HepG2 (cell line): ENCODE results near the gene ZNF491. TPM values are rescaled to one million over a fixed set of nuclear protein-coding genes. Genes with fewer than 3 reads are reported as not detected.

Source experiments
- ATAC-seq: fragments of 200-7000 bp; cut with Tn5 transposase; 3 replicates; pipeline ENCODE4 v1.9.1; 2020; ENCODE audit warnings: mild to moderate bottlenecking, moderate library complexity
- Bru-seq: library from RNA; stranded (reverse); fragments of 400-500 nt; gene quantifications from one replicate; lab custom pipeline; 2021; lab: Mats Ljungman, UMichigan
- BruChase-seq, 2 experiments: library from RNA; stranded (reverse); fragments of 400-500 nt; gene quantifications; one replicate each; lab custom pipeline; 2021; lab: Mats Ljungman, UMichigan
- BruUV-seq: library from RNA; stranded (reverse); fragments of 400-500 nt; replicated peaks from 2 replicates; lab custom pipeline; 2021; lab: Mats Ljungman, UMichigan
- CTCF ChIA-PET: fragments of 300-600 bp; formaldehyde crosslinking; extraction: SDS; loops from one replicate; lab custom pipeline; 2021; ENCODE audit warnings: low total read pairs, inconsistent platforms, low intra/inter-chr PET ratio; lab: Yijun Ruan, JAX
- POLR2A ChIA-PET: fragments of 350-600 bp; sonication (Branson Sonifier 250); formaldehyde crosslinking; loops from one replicate; lab custom pipeline; 2020; ENCODE audit warnings: antibody characterized with exemption, inconsistent platforms; lab: Yijun Ruan, JAX
- DNase-seq: peaks from one replicate; pipeline ENCODE4 v3.0.0-alpha.2; 2015; ENCODE audit warnings: low spot score
- FAIRE-seq: peaks from 3 replicates; lab custom pipeline; 2011; peaks lifted over from hg19 to GRCh38; lab: Jason Lieb, UNC
- H2AFZ ChIP-seq: one replicate; pipeline ENCODE4 v1.6.1; 2011; ENCODE audit warnings: low read length, inconsistent platforms
- H3K27ac ChIP-seq: fragments of 300-600 bp; 3 replicates; pipeline ENCODE4 v1.8.0; 2011; ENCODE audit warnings: mixed run types, mild to moderate bottlenecking, mixed read lengths, low read length, inconsistent platforms; ENCODE audit not compliant: insufficient read depth; ENCODE audit errors: extremely low read length
- H3K27me3 ChIP-seq, 2 experiments: fragments of 200-600 bp in 1 of 2; 2 replicates in 1 of 2; 3 replicates in 1 of 2; pipeline versions ENCODE4 v1.6.0 to v1.8.0; 2011; ENCODE audit warnings: low read length in 2 of 2, mild to moderate bottlenecking in 2 of 2, moderate library complexity in 2 of 2, inconsistent platforms in 1 of 2; ENCODE audit not compliant: insufficient read depth in 2 of 2, control insufficient read depth in 1 of 2
- H3K36me3 ChIP-seq, 2 experiments: fragments of 200-600 bp in 1 of 2; replicated peaks in 1 of 2; 2 replicates in 1 of 2; 3 replicates in 1 of 2; pipeline versions ENCODE4 v1.5.1 to v1.8.0; 2011; ENCODE audit warnings: low read length in 2 of 2, inconsistent platforms in 1 of 2; ENCODE audit not compliant: insufficient read depth in 2 of 2, control insufficient read depth in 1 of 2
- H3K4me1 ChIP-seq: 2 replicates; pipeline ENCODE4 v1.5.1; 2012; ENCODE audit warnings: low read length, inconsistent platforms; ENCODE audit not compliant: insufficient read depth
- H3K4me2 ChIP-seq: 2 replicates; pipeline ENCODE4 v1.6.0; 2011; ENCODE audit warnings: low read depth, low read length, inconsistent platforms
- H3K4me3 ChIP-seq, 3 experiments: fragments of 200-600 bp in 1 of 3; sonication (generic), shearing (Covaris generic) in 1 of 3; replicated peaks in 1 of 3; 2 replicates each; pipeline ENCODE4 v1.5.1; 2011 to 2016; ENCODE audit warnings: low read length in 3 of 3, inconsistent platforms in 2 of 3, low read depth in 2 of 3, mild to moderate bottlenecking in 2 of 3, control low read depth in 1 of 3, mixed read lengths in 1 of 3; ENCODE audit not compliant: insufficient read depth in 1 of 3
- H3K79me2 ChIP-seq: one replicate; pipeline ENCODE4 v1.6.1; 2011; ENCODE audit warnings: low read length, inconsistent platforms; ENCODE audit not compliant: insufficient read depth
- H3K9ac ChIP-seq: 2 replicates; pipeline ENCODE4 v1.6.0; 2011; ENCODE audit warnings: mild to moderate bottlenecking, low read depth, low read length, inconsistent platforms; ENCODE audit not compliant: insufficient read depth
- H3K9me3 ChIP-seq: 2 replicates; pipeline ENCODE4 v1.5.1; 2012; ENCODE audit warnings: mild to moderate bottlenecking, low read length
- H4K20me1 ChIP-seq: 2 replicates; pipeline ENCODE4 v1.6.0; 2011; ENCODE audit warnings: inconsistent platforms, mild to moderate bottlenecking, low read length, moderate library complexity; ENCODE audit not compliant: insufficient read depth
- GABPA ChIP-seq, 2 experiments: IDR thresholded peaks; 2 replicates each; pipeline ENCODE4 v1.6.1; 2011 to 2016; ENCODE audit warnings: low read depth in 2 of 2, low read length in 1 of 2, missing biosample characterization in 1 of 2, missing genetic modification characterization in 1 of 2
- HNRNPLL ChIP-seq: fragments of 200-400 bp; formaldehyde crosslinking; IDR thresholded peaks from 2 replicates; pipeline ENCODE4 v1.6.1; 2017; ENCODE audit warnings: mild to moderate bottlenecking, low read depth, low read length; ENCODE audit not compliant: poor library complexity, severe bottlenecking
- REST ChIP-seq, 2 experiments: IDR thresholded peaks; 2 replicates each; pipeline ENCODE4 v1.6.1; 2011 to 2012; ENCODE audit warnings: low read length in 2 of 2, borderline replicate concordance in 1 of 2, low read depth in 1 of 2, mild to moderate bottlenecking in 1 of 2, moderate library complexity in 1 of 2
- RXRA ChIP-seq: sonication (generic); formaldehyde crosslinking; IDR thresholded peaks from 2 replicates; pipeline ENCODE4 v1.5.1; 2020; ENCODE audit warnings: missing genetic modification reagents
- TERF1 ChIP-seq: sonication (generic); formaldehyde crosslinking; IDR thresholded peaks from 2 replicates; pipeline ENCODE4 v1.8.0; 2022; ENCODE audit warnings: mild to moderate bottlenecking, missing genetic modification reagents, moderate library complexity
- ZNF225 ChIP-seq: sonication (generic); formaldehyde crosslinking; IDR thresholded peaks from 2 replicates; pipeline ENCODE4 v1.4.0; 2020; ENCODE audit warnings: mild to moderate bottlenecking, missing genetic modification reagents
- WGBS: methylation state at CpG from one replicate; pipeline ENCODE4 v1.1.6; 2017; ENCODE audit warnings: low lambda C conversion rate; 5-methylcytosine and 5-hydroxymethylcytosine counted together
- in situ Hi-C: cut with HindIII; loops from 2 replicates; pipeline ENCODE4 v1.10.0; 2017; ENCODE audit warnings: low pct_unique_long_range_greater_than_20kb; ENCODE audit not compliant: extremely low pct_ligation_motif_present
- intact Hi-C: fragments of 100-400 bp; cut with micrococcal nuclease; formaldehyde crosslinking; loops from one replicate; pipeline ENCODE4 v1.10.0; 2022; ENCODE audit not compliant: unreplicated experiment
- long read RNA-seq, 2 experiments: library from RNA in 1 of 2; library from polyadenylated mRNA in 1 of 2; stranded (forward) in 1 of 2; unstranded in 1 of 2; transcript quantifications; one replicate each; pipeline ENCODE4 v2.0.0, GENCODE V29; 2019 to 2022
- polyA minus RNA-seq, 3 experiments: library from RNA; depleted of rRNA, polyadenylated mRNA; stranded (reverse); fragments of >200 nt; gene quantifications; 2 replicates each; pipeline ENCODE4 v1.2.3, GENCODE V29; 2011; ENCODE audit warnings: low replicate concordance in 1 of 3
- polyA plus RNA-seq, 8 experiments: library from polyadenylated mRNA; depleted of rRNA in 3 of 8; stranded (reverse) in 7 of 8; unstranded in 1 of 8; fragments of >200 nt; fragmentation: Illumina TruSeq in 4 of 8; extraction: Trizol in 4 of 8; gene quantifications; 2 replicates each; pipeline versions ENCODE4 v1.2.1 to v1.2.3, GENCODE V29; 2011 to 2016; ENCODE audit warnings: low read depth in 4 of 8, missing spikeins in 1 of 8, mixed read lengths in 1 of 8; ENCODE audit not compliant: insufficient read depth in 1 of 8
- total RNA-seq, 5 experiments: library from RNA; depleted of rRNA; stranded (reverse); fragments of >200 nt; fragmentation: Illumina TruSeq; extraction: Trizol; gene quantifications; 2 replicates each; pipeline ENCODE4 v1.2.3, GENCODE V29; 2016; ENCODE audit warnings: low read depth in 1 of 5

ZNF491 gene
- total RNA-seq (2016; rRNA removed; fragmentation: Illumina TruSeq; extraction: Trizol) (1.7 and 2.2 TPM in 2 replicates), polyA plus RNA-seq (2011; rRNA removed) (0.46 and 0.57 TPM in 2 replicates), polyA minus RNA-seq (2011; rRNA and poly(A)+ RNA removed; ENCODE audit: low replicate concordance) (2.2 TPM in 1 of 2 replicates, not detected in the other), Bru-seq, nascent RNA (percentile 45 among the genes with signal in this experiment), BruChase-seq, experiment 1, labeled RNA remaining after a 6-hour chase (percentile 43 among the genes with signal in this experiment), BruChase-seq, experiment 2, labeled RNA remaining after a 2-hour chase (percentile 48 among the genes with signal in this experiment)
- total RNA-seq (2016; cell fraction: cytosol; rRNA removed; fragmentation: Illumina TruSeq; extraction: Trizol; ENCODE audit: low read depth): 1.8 and 1.9 TPM in 2 replicates
- 1.7 and 2.9 TPM in 2 replicates for total RNA-seq (2016; cell fraction: insoluble cytoplasmic fraction; rRNA removed; fragmentation: Illumina TruSeq; extraction: Trizol)
- total RNA-seq (2016; cell fraction: membrane; rRNA removed; fragmentation: Illumina TruSeq; extraction: Trizol): 1.8 and 2.0 TPM in 2 replicates
- total RNA-seq (2016; cell fraction: nucleus; rRNA removed; fragmentation: Illumina TruSeq; extraction: Trizol): 2.1 and 2.7 TPM in 2 replicates
- 0.20 and 0.22 TPM in 2 replicates for polyA plus RNA-seq (2011; cell fraction: cytosol; rRNA removed)
- 0.48 and 0.69 TPM in 2 replicates for polyA plus RNA-seq (2011; cell fraction: nucleus; rRNA removed)
- 0.28 and 0.32 TPM in 2 replicates for polyA plus RNA-seq (2012)
- 0.08 and 0.50 TPM in 2 replicates for polyA plus RNA-seq (2016; cell fraction: cytosol; fragmentation: Illumina TruSeq; extraction: Trizol; ENCODE audit: low read depth)
- polyA plus RNA-seq (2016; cell fraction: insoluble cytoplasmic fraction; fragmentation: Illumina TruSeq; extraction: Trizol; ENCODE audit: low read depth): 0.96 and 1.1 TPM in 2 replicates
- 0.29 and 0.36 TPM in 2 replicates for polyA plus RNA-seq (2016; cell fraction: membrane; fragmentation: Illumina TruSeq; extraction: Trizol; ENCODE audit: low read depth)
- 2.4 and 2.8 TPM in 2 replicates for polyA plus RNA-seq (2016; cell fraction: nucleus; fragmentation: Illumina TruSeq; extraction: Trizol; ENCODE audit: insufficient read depth, low read depth)
- polyA minus RNA-seq (2011; cell fraction: cytosol; rRNA and poly(A)+ RNA removed): 0.26 and 0.59 TPM in 2 replicates
- polyA minus RNA-seq (2011; cell fraction: nucleus; rRNA and poly(A)+ RNA removed): 1.7 and 2.4 TPM in 2 replicates
- long read RNA-seq, experiment 1: 0 reads
- long read RNA-seq, experiment 2, partial matches to known transcripts: 0 of 1 reads
- long read RNA-seq, experiment 2, other reads (novel, unspliced or antisense): 1 of 1 reads

GRCh38 chr19:11798391-11799330 is at the start of gene ZNF491:
Gene ZNF491, plus strand, starts transcription at chr19:11798523. Its CDS starts 7,431 bp downstream, at chr19:11805954.
- Histone ChIP-seq H3K36me3 (no peaks in the 10 kb centered on the region), H3K4me2 (peak within 1 kb of the TSS; percentile 88), H3K4me3 (peak within 1 kb of the TSS; percentile 63 to 90 (median 79)), H3K27me3 (no peaks in the 10 kb centered on the region; a peak in 1 of 5 replicates), H4K20me1 (no peaks in the 10 kb centered on the region), H2AFZ (peak within 1 kb of the TSS; percentile 81), H3K9me3 (no peaks in the 10 kb centered on the region), H3K9ac (peak within 1 kb of the TSS; percentile 64), H3K79me2 (no peaks in the 10 kb centered on the region), H3K27ac (peak within 1 kb of the TSS; percentile 79), H3K4me1 (peaks cover 33% of the 10 kb centered on the region)
- CTCF ChIA-PET: interaction anchor here (1.1 to 3.5 kb wide), 3 partner anchors 12 to 165 kb away, joined by 4 to 37 read pairs (median 4); no protein-coding TSS in a partner anchor
- TSS peak; percentile 69 for BruUV-seq
- intact Hi-C loops (loop anchor here (1.0 to 5.0 kb wide), 2 partner anchors 190 to 344 kb away; partner anchors contain the start of gene ZNF20), in situ Hi-C loops (no loop called here)
- FAIRE-seq: peak; percentile 73
- WGBS: 6% methylated on average over 7 of the region's 56 CpGs
- DNase-seq: peak; percentile 87
- POLR2A ChIA-PET: interaction anchor here (0.6 to 2.8 kb wide), 13 partner anchors 9 to 254 kb away, joined by 3 to 27 read pairs (median 4); partner anchors contain the start of genes ZNF439, ZNF440, ZNF441 and ZNF700
- ATAC-seq: peak; percentile 98
- TF ChIP-seq TERF1 (CRISPR knock-in tag): no peak
- peak; percentile 43 for TF ChIP-seq HNRNPLL
- peak in 1 of 2 experiments; percentile 31; a peak in 1 of 4 replicates for TF ChIP-seq REST (IDR thresholded peaks at IDR 0.05; ENCODE audit: borderline replicate concordance in 1 of 2, low read depth in 1 of 2, low read length in 2 of 2)
- TF ChIP-seq GABPA (IDR thresholded peaks at IDR 0.05; ENCODE audit: low read depth, low read length): no peak
- no peak for TF ChIP-seq GABPA (CRISPR knock-in tag; IDR thresholded peaks at IDR 0.05; ENCODE audit: low read depth)
- TF ChIP-seq RXRA: peak; percentile 22; the same call in 1 of the 2 replicates
- TF ChIP-seq ZNF225: 0 out of 2 replicates have a peak, but pooled peaks have one; percentile 29
